ENCODE data around the gene DHX8.

Gene DHX8

GRCh38 chr17:43568506-43569082 is 84.8 kb downstream of the DHX8 start:
- Histone ChIP-seq H3F3A (ENCODE audit: control insufficient read depth, insufficient read depth) (no peaks in the 10 kb centered on the region), H3K27ac (ENCODE audit: low read depth, low read length) (no peak overlapping the region), H4K20me1 (ENCODE audit: control insufficient read depth, insufficient read depth, low read depth, low read length) (no peaks in the 10 kb centered on the region), H3K27me3 (ENCODE audit: control insufficient read depth, low read length) (peaks cover 8% of the 10 kb centered on the region), H3K9me2 (replicated peaks; ENCODE audit: control insufficient read depth, low read length) (no peaks in the 10 kb centered on the region), H3K4me1 (ENCODE audit: control insufficient read depth, low read length) (no peaks in the 10 kb centered on the region), H3K79me2 (ENCODE audit: control insufficient read depth, low read length) (no peaks in the 10 kb centered on the region), H3K4me2 (ENCODE audit: low read length) (no peak overlapping the region), H3K4me3 (ENCODE audit: low read length) (no peak overlapping the region), H3K36me3 (ENCODE audit: control insufficient read depth, low read length) (no peaks in the 10 kb centered on the region), H3K9me3 (ENCODE audit: control insufficient read depth, insufficient read depth, low read length) (no peaks in the 10 kb centered on the region)
- TF ChIP-seq CTCF (IDR thresholded peaks at IDR 0.05; ENCODE audit: low read depth, low read length, poor library complexity, severe bottlenecking) (no peak), EZH2phosphoT487 (IDR thresholded peaks at IDR 0.05; ENCODE audit: borderline replicate concordance, low read length) (no peak)

GRCh38 chr17:43570518-43570928 is 86.7 kb downstream of the DHX8 start:
- Histone ChIP-seq H3K9me2 (replicated peaks; ENCODE audit: control insufficient read depth, low read length) (no peaks in the 10 kb centered on the region), H3F3A (ENCODE audit: control insufficient read depth, insufficient read depth) (no peaks in the 10 kb centered on the region), H3K36me3 (ENCODE audit: control insufficient read depth, low read length) (no peaks in the 10 kb centered on the region), H3K79me2 (ENCODE audit: control insufficient read depth, low read length) (no peaks in the 10 kb centered on the region), H4K20me1 (ENCODE audit: control insufficient read depth, insufficient read depth, low read depth, low read length) (no peaks in the 10 kb centered on the region), H3K27me3 (ENCODE audit: control insufficient read depth, low read length) (peaks cover under 1% of the 10 kb centered on the region; the same call in 1 of the 2 replicates), H3K4me1 (ENCODE audit: control insufficient read depth, low read length) (no peaks in the 10 kb centered on the region), H3K4me2 (ENCODE audit: low read length) (no peak overlapping the region), H3K4me3 (ENCODE audit: low read length) (no peak overlapping the region), H3K9me3 (ENCODE audit: control insufficient read depth, insufficient read depth, low read length) (no peaks in the 10 kb centered on the region), H3K27ac (ENCODE audit: low read depth, low read length) (no peak overlapping the region)
- no peak for TF ChIP-seq CTCF (IDR thresholded peaks at IDR 0.05; ENCODE audit: low read depth, low read length, poor library complexity, severe bottlenecking)
- no peak for TF ChIP-seq EZH2phosphoT487 (IDR thresholded peaks at IDR 0.05; ENCODE audit: borderline replicate concordance, low read length)

- H3K4me1 ChIP-seq (ENCODE audit: control insufficient read depth, low read length): no peaks in the 10 kb centered on the region
These were observed 88.7 kb downstream of the DHX8 start for GRCh38 chr17:43572368-43572980.

More at GRCh38 chr17:43572368-43572980, 88.7 kb downstream of the DHX8 start:
- H3K4me2 ChIP-seq (ENCODE audit: low read length): no peak overlapping the region
- H3K4me3 ChIP-seq (ENCODE audit: low read length): no peak overlapping the region
- H4K20me1 ChIP-seq (ENCODE audit: control insufficient read depth, insufficient read depth, low read depth, low read length): no peaks in the 10 kb centered on the region
- no peaks in the 10 kb centered on the region for H3K36me3 ChIP-seq (ENCODE audit: control insufficient read depth, low read length)
- TF ChIP-seq EZH2phosphoT487 (IDR thresholded peaks at IDR 0.05; ENCODE audit: borderline replicate concordance, low read length) (no peak), CTCF (IDR thresholded peaks at IDR 0.05; ENCODE audit: low read depth, low read length, poor library complexity, severe bottlenecking) (no peak)
- no peaks in the 10 kb centered on the region for H3K79me2 ChIP-seq (ENCODE audit: control insufficient read depth, low read length)
- H3F3A ChIP-seq (ENCODE audit: control insufficient read depth, insufficient read depth): no peaks in the 10 kb centered on the region
- H3K9me3 ChIP-seq (ENCODE audit: control insufficient read depth, insufficient read depth, low read length): no peaks in the 10 kb centered on the region
- no peaks in the 10 kb centered on the region for H3K9me2 ChIP-seq (replicated peaks; ENCODE audit: control insufficient read depth, low read length)
- H3K27me3 ChIP-seq (ENCODE audit: control insufficient read depth, low read length): peaks cover 4% of the 10 kb centered on the region; the same call in 1 of the 2 replicates
- no peak overlapping the region for H3K27ac ChIP-seq (ENCODE audit: low read depth, low read length)
